Osteoblast (primary cell): ENCODE data around the gene ALOX5. TPM values are rescaled to one million over a fixed set of nuclear protein-coding genes. Genes with fewer than 3 reads are reported as not detected.
A peak's percentile ranks its signal among the peaks of the same experiment; 100 is the strongest.

ENCODE experiments used
- DNase-seq: peaks from one replicate; pipeline ENCODE4 v3.0.0; 2011; ENCODE audit warnings: low spot score, mixed read lengths; ENCODE audit not compliant: insufficient read length; ENCODE audit errors: missing footprints
- H2AFZ ChIP-seq: 2 replicates; pipeline ENCODE4 v1.6.0; 2011; ENCODE audit warnings: mild to moderate bottlenecking, low read length
- H3K27ac ChIP-seq: 2 replicates; pipeline ENCODE4 v1.5.1; 2011; ENCODE audit warnings: mild to moderate bottlenecking, low read depth, low read length, moderate library complexity
- H3K27me3 ChIP-seq: 2 replicates; pipeline ENCODE4 v1.6.0; 2012; ENCODE audit warnings: mild to moderate bottlenecking, control low read depth, inconsistent platforms, low read length, moderate library complexity; ENCODE audit not compliant: insufficient read depth
- H3K36me3 ChIP-seq: 2 replicates; pipeline ENCODE4 v1.5.1; 2011; ENCODE audit warnings: mild to moderate bottlenecking, low read length, control low read depth, moderate library complexity; ENCODE audit not compliant: insufficient read depth
- H3K4me1 ChIP-seq: 2 replicates; pipeline ENCODE4 v1.5.1; 2011; ENCODE audit warnings: mild to moderate bottlenecking, low read length, control low read depth, moderate library complexity; ENCODE audit not compliant: insufficient read depth
- H3K4me2 ChIP-seq: 2 replicates; pipeline ENCODE4 v1.6.0; 2011; ENCODE audit warnings: mild to moderate bottlenecking, low read length; ENCODE audit not compliant: insufficient read depth
- H3K4me3 ChIP-seq: fragments of 200-600 bp; sonication (generic); 3 replicates; pipeline ENCODE4 v1.5.1; 2012; ENCODE audit warnings: mild to moderate bottlenecking, low read length, inconsistent platforms; ENCODE audit not compliant: insufficient read depth
- H3K79me2 ChIP-seq: 2 replicates; pipeline ENCODE4 v1.6.0; 2012; ENCODE audit warnings: mild to moderate bottlenecking, low read length, control low read depth, inconsistent platforms; ENCODE audit not compliant: insufficient read depth
- H3K9me3 ChIP-seq: 2 replicates; pipeline ENCODE4 v1.5.1; 2011; ENCODE audit warnings: low read depth, low read length, control low read depth
- H4K20me1 ChIP-seq: 2 replicates; pipeline ENCODE4 v1.6.0; 2012; ENCODE audit warnings: mild to moderate bottlenecking, low read length, control low read depth; ENCODE audit not compliant: insufficient read depth
- total RNA-seq: library from RNA; depleted of rRNA; stranded (reverse); fragments of >200 nt; gene quantifications from 2 replicates; pipeline ENCODE4 v1.2.3, GENCODE V29; 2012
- TF ChIP-seq, protein P1 (sequence below): IDR thresholded peaks from 2 replicates; pipeline ENCODE4 v1.5.1; 2011; ENCODE audit warnings: mild to moderate bottlenecking, low read depth, low read length, moderate library complexity; ENCODE audit errors: extremely low read depth

ALOX5 gene
- total RNA-seq, 1 donor, result not detected

DNA sequence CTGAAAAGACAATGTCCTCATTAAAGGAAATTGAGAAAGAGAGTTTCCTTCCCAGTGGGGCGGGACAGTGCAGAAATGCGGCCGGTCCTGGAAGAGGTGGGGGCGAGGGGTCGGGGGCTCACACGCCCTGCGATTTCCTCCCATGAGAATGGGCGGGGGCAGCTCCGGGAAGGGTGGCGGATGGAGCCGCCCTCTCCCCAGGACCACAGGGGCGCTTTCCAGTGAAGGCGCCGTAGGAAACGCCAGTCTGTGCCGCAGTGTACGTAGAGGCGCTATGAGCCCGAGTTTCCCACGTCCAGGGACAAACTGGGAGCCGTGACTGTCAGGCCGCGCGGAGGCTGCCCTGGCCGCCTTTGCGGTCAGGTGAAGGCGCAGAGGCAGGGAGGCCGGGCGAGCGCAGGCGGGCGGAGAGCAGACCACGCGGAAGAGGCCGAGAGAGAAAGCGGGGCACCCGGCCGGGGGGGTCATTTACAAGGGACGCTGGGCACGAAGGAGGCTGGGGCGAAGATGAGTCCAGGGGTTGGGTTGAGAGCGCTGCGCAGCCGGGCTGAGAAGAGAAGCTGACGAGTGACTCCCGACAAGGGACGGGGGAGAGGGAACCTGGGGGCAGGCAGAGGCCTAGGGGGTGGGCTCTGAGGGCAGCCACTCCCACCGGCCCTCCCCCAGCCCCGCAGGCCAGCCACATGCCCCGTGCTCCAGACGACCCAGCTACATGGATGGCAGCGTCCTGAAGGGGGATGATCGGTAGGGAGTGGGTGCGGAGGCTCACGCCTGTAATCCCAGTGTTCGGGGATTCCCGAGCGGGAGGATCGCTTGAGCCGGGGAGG is 45.0 kb downstream of the ALOX5 start:
- Histone ChIP-seq H3K4me2 (peak overlapping the region; percentile 91), H3K4me3 (peak overlapping the region; percentile 72), H3K36me3 (no peaks in the 10 kb centered on the region), H3K27me3 (no peaks in the 10 kb centered on the region), H3K27ac (no peak overlapping the region), H3K4me1 (peaks cover 3% of the 10 kb centered on the region), H4K20me1 (no peaks in the 10 kb centered on the region), H3K9me3 (no peaks in the 10 kb centered on the region), H2AFZ (peak overlapping the region; percentile 86), H3K79me2 (no peaks in the 10 kb centered on the region)
- peak; percentile 87 for DNase-seq
- TF ChIP-seq, protein P1, sequence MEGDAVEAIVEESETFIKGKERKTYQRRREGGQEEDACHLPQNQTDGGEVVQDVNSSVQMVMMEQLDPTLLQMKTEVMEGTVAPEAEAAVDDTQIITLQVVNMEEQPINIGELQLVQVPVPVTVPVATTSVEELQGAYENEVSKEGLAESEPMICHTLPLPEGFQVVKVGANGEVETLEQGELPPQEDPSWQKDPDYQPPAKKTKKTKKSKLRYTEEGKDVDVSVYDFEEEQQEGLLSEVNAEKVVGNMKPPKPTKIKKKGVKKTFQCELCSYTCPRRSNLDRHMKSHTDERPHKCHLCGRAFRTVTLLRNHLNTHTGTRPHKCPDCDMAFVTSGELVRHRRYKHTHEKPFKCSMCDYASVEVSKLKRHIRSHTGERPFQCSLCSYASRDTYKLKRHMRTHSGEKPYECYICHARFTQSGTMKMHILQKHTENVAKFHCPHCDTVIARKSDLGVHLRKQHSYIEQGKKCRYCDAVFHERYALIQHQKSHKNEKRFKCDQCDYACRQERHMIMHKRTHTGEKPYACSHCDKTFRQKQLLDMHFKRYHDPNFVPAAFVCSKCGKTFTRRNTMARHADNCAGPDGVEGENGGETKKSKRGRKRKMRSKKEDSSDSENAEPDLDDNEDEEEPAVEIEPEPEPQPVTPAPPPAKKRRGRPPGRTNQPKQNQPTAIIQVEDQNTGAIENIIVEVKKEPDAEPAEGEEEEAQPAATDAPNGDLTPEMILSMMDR, result no peak

DNA sequence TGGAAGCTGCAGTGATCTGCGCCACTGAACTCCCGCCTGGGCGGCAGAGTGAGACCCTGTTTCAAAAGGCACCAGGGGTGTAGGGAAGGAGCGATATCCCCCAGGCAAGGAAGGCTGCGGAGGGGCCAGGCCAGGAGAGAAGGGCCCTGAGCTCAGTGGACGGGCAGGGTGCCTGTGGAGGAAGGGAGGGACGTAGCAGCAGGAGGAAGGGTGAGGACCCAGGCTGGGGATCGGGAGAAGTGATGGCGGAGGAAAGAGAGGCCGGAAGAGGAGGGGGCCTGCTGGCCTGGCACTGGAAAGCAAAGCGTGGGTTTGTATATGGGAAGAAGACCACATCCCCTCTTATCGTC is 45.6 kb downstream of the ALOX5 start:
- TF ChIP-seq, protein P1, result no peak
- Histone ChIP-seq H3K27me3 (no peaks in the 10 kb centered on the region), H3K36me3 (no peaks in the 10 kb centered on the region), H3K4me2 (peak overlapping the region; percentile 91), H3K4me1 (peaks cover 3% of the 10 kb centered on the region), H3K79me2 (no peaks in the 10 kb centered on the region), H3K27ac (no peak overlapping the region), H3K9me3 (no peaks in the 10 kb centered on the region), H3K4me3 (peak overlapping the region; percentile 72), H4K20me1 (no peaks in the 10 kb centered on the region), H2AFZ (peak overlapping the region; percentile 86)
- no peak for DNase-seq

DNA sequence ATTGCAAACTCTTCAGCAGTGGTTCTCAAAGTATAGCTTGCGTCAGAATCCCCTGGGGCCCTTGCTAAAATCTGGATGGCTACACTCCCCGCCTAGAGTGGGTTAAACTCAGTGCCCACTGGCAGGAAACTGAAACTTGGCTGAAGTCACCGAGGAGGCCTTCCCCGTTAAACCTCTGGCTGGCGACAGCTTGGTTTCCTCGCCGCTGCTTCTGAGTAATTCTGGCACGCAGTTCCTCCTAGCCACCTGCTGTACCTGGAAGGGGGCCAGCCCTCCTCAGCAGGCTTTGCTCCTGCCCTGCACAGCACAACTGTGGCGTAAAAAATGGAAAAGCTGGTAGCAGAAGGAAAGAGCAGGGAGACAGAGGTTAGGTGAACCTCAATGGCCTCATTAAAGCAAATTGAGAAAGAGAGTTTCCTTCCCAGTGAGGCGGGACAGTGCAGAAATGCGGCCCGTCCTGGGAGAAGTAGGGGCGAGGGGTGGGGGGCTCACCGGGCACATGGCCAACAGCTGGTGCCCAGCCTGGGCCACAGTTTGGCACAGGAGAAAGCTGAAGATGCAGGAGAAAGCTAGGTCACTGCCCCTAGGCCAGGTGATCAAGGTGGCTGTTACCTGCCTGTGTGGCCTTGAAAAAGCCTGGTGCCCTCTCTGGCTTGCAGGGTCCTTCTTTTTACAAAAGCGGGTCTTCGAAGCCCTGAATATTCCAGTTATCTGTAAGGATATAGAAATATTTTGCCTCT is 46.6 kb downstream of the ALOX5 start:
- DNase-seq, result no peak
- H2AFZ ChIP-seq, result no peak overlapping the region
- H3K4me1 ChIP-seq, result peaks cover 3% of the 10 kb centered on the region
- H3K79me2 ChIP-seq, result no peaks in the 10 kb centered on the region
- H3K27ac ChIP-seq, result no peak overlapping the region
- H4K20me1 ChIP-seq, result no peaks in the 10 kb centered on the region
- H3K9me3 ChIP-seq, result no peaks in the 10 kb centered on the region
- TF ChIP-seq, protein P1, result no peak
- no peaks in the 10 kb centered on the region for H3K27me3 ChIP-seq
- H3K4me3 ChIP-seq, result no peak overlapping the region
- H3K36me3 ChIP-seq, result no peaks in the 10 kb centered on the region
- H3K4me2 ChIP-seq, result peak overlapping the region; percentile 16
